H9 (cell line): Measurements from ENCODE around the gene C13orf46. TPM values are rescaled to one million over a fixed set of nuclear protein-coding genes. Genes with fewer than 3 reads are reported as not detected.

ENCODE experiments used
- DNase-seq: peaks from one replicate; pipeline ENCODE4 v3.0.0-alpha.2; 2017
- H2AFZ ChIP-seq: one replicate; pipeline ENCODE4 v1.6.1; 2013; ENCODE audit warnings: mild to moderate bottlenecking, low read length, control low read depth, moderate library complexity
- H2AK5ac ChIP-seq: 2 replicates; pipeline ENCODE4 v1.6.1; 2013; ENCODE audit warnings: low read length, control low read depth, mixed read lengths; ENCODE audit not compliant: insufficient read length
- H2BK120ac ChIP-seq: one replicate; pipeline ENCODE4 v1.6.1; 2013; ENCODE audit warnings: low read depth, mild to moderate bottlenecking, low read length, control low read depth, inconsistent platforms; ENCODE audit not compliant: poor library complexity, severe bottlenecking
- H2BK12ac ChIP-seq: 2 replicates; pipeline ENCODE4 v1.6.1; 2013; ENCODE audit warnings: low read length, control low read depth, mixed read lengths, low read depth; ENCODE audit not compliant: insufficient read length
- H2BK15ac ChIP-seq: 2 replicates; pipeline ENCODE4 v1.6.1; 2013; ENCODE audit warnings: low read depth, low read length, control low read depth
- H2BK20ac ChIP-seq: one replicate; pipeline ENCODE4 v1.6.1; 2013; ENCODE audit warnings: low read depth, mild to moderate bottlenecking, low read length, control low read depth, inconsistent platforms; ENCODE audit not compliant: poor library complexity, severe bottlenecking
- H2BK5ac ChIP-seq: 2 replicates; pipeline ENCODE4 v1.6.1; 2013; ENCODE audit warnings: low read length, control low read depth, mixed read lengths; ENCODE audit not compliant: insufficient read length
- H3K14ac ChIP-seq: 2 replicates; pipeline ENCODE4 v1.6.1; 2013; ENCODE audit warnings: low read length, control low read depth; ENCODE audit not compliant: insufficient read depth
- H3K18ac ChIP-seq: 2 replicates; pipeline ENCODE4 v1.6.1; 2013; ENCODE audit warnings: low read depth, mild to moderate bottlenecking, mixed read lengths, low read length, control low read depth; ENCODE audit not compliant: insufficient read length
- H3K23ac ChIP-seq: 2 replicates; pipeline ENCODE4 v1.6.1; 2013; ENCODE audit warnings: low read length, control low read depth, mixed read lengths, low read depth; ENCODE audit not compliant: insufficient read length
- H3K23me2 ChIP-seq: 2 replicates; pipeline ENCODE4 v1.6.1; 2013; ENCODE audit warnings: low read depth, mild to moderate bottlenecking, mixed read lengths, low read length, control low read depth; ENCODE audit not compliant: insufficient read length, poor library complexity, severe bottlenecking
- H3K27ac ChIP-seq: 2 replicates; pipeline ENCODE4 v1.5.1; 2013; ENCODE audit warnings: low read length, control low read depth, mixed read lengths, low read depth; ENCODE audit not compliant: insufficient read length
- H3K27me3 ChIP-seq: 2 replicates; pipeline ENCODE4 v1.6.1; 2013; ENCODE audit warnings: low read length, control low read depth, inconsistent platforms; ENCODE audit not compliant: insufficient read depth
- H3K4ac ChIP-seq: 2 replicates; pipeline ENCODE4 v1.6.1; 2013; ENCODE audit warnings: low read depth, mild to moderate bottlenecking, control low read depth, inconsistent platforms, low read length, moderate library complexity
- H3K4me1 ChIP-seq: 2 replicates; pipeline ENCODE4 v1.6.1; 2013; ENCODE audit warnings: low read length, control low read depth, inconsistent platforms; ENCODE audit not compliant: insufficient read depth
- H3K4me2 ChIP-seq: 2 replicates; pipeline ENCODE4 v1.6.1; 2013; ENCODE audit warnings: low read length, control low read depth, mixed read lengths; ENCODE audit not compliant: insufficient read length, insufficient read depth
- H3K56ac ChIP-seq: 2 replicates; pipeline ENCODE4 v1.6.1; 2013; ENCODE audit warnings: low read depth, mild to moderate bottlenecking, mixed read lengths, low read length, control low read depth; ENCODE audit not compliant: insufficient read length
- H3K79me1 ChIP-seq: 2 replicates; pipeline ENCODE4 v1.6.1; 2013; ENCODE audit warnings: low read depth, mild to moderate bottlenecking, moderate library complexity, low read length, control low read depth, inconsistent platforms; ENCODE audit not compliant: insufficient read depth, poor library complexity, severe bottlenecking
- H3K79me2 ChIP-seq: 2 replicates; pipeline ENCODE4 v1.6.1; 2013; ENCODE audit warnings: low read length, control low read depth, inconsistent platforms; ENCODE audit not compliant: insufficient read depth
- H3K9ac ChIP-seq: 2 replicates; pipeline ENCODE4 v1.6.1; 2013; ENCODE audit warnings: low read length, control low read depth, mixed read lengths; ENCODE audit not compliant: insufficient read length; ENCODE audit errors: extremely low read depth
- H3K9me3 ChIP-seq: one replicate; pipeline ENCODE4 v1.6.1; 2013; ENCODE audit warnings: low read depth, low read length, inconsistent platforms; ENCODE audit not compliant: control insufficient read depth
- H3T11ph ChIP-seq: one replicate; pipeline ENCODE4 v1.6.1; 2013; ENCODE audit warnings: mild to moderate bottlenecking, low read length, control low read depth, inconsistent platforms
- H4K20me1 ChIP-seq: one replicate; pipeline ENCODE4 v1.6.1; 2013; ENCODE audit not compliant: control insufficient read depth, insufficient read length, insufficient read depth
- H4K5ac ChIP-seq: 2 replicates; pipeline ENCODE4 v1.6.1; 2013; ENCODE audit warnings: low read depth, mild to moderate bottlenecking, mixed read lengths, low read length, control low read depth; ENCODE audit not compliant: insufficient read length
- H4K8ac ChIP-seq: replicated peaks from 2 replicates; pipeline ENCODE4 v1.6.1; 2013; ENCODE audit warnings: low read length, control low read depth, mixed read lengths, low read depth; ENCODE audit not compliant: insufficient read length
- H4K91ac ChIP-seq: 2 replicates; pipeline ENCODE4 v1.6.1; 2013; ENCODE audit warnings: low read depth, mild to moderate bottlenecking, moderate library complexity, mixed read lengths, low read length, control low read depth; ENCODE audit not compliant: insufficient read length
- H3K27ac Mint-ChIP-seq, 3 experiments: 2 replicates in 2 of 3; 3 replicates in 1 of 3; pipeline ENCODE4 v1.8.0; 2020 to 2021; ENCODE audit warnings: mixed read lengths in 3 of 3, mild to moderate bottlenecking in 1 of 3, moderate library complexity in 1 of 3
- H3K27me3 Mint-ChIP-seq: 2 replicates; pipeline ENCODE4 v1.8.0; 2021; ENCODE audit warnings: low read depth, mild to moderate bottlenecking, moderate library complexity, mixed read lengths
- H3K36me3 Mint-ChIP-seq, 3 experiments: 2 replicates in 2 of 3; 3 replicates in 1 of 3; pipeline ENCODE4 v1.8.0; 2020 to 2021; ENCODE audit warnings: low read depth in 3 of 3, mixed read lengths in 3 of 3; ENCODE audit not compliant: insufficient read depth in 1 of 3
- H3K4me1 Mint-ChIP-seq, 2 experiments: 2 replicates each; pipeline ENCODE4 v1.8.0; 2020; ENCODE audit warnings: mixed read lengths in 2 of 2
- H3K4me3 Mint-ChIP-seq, 2 experiments: 2 replicates in 1 of 2; 3 replicates in 1 of 2; pipeline ENCODE4 v1.8.0; 2020 to 2021; ENCODE audit warnings: mild to moderate bottlenecking in 2 of 2, mixed read lengths in 2 of 2, moderate library complexity in 1 of 2
- H3K9me3 Mint-ChIP-seq, 2 experiments: 2 replicates in 1 of 2; 3 replicates in 1 of 2; pipeline ENCODE4 v1.8.0; 2020; ENCODE audit warnings: mild to moderate bottlenecking in 2 of 2, mixed read lengths in 2 of 2, moderate library complexity in 1 of 2
- CTCF ChIP-seq: fragments of 200-600 bp; sonication (generic); conservative IDR thresholded peaks from 3 replicates; pipeline ENCODE4 v1.8.0; 2021; ENCODE audit warnings: antibody characterized with exemption, mild to moderate bottlenecking
- WGBS: extraction: QIAGEN DNeasy Blood & Tissue Kit; methylation state at CpG from one replicate; pipeline ENCODE4 v1.1.7; 2013; ENCODE audit warnings: missing lambda C conversion rate, low lambda C conversion rate, mixed read lengths; ENCODE audit not compliant: insufficient read length; ENCODE audit errors: extremely low coverage; 5-methylcytosine and 5-hydroxymethylcytosine counted together
- total RNA-seq: library from RNA; stranded (reverse); gene quantifications from 2 replicates; pipeline ENCODE4 v1.2.1, GENCODE V29; 2021

C13orf46 gene
- total RNA-seq, 1 experiment from 2014 or later = 0.55 TPM

GRCh38 chr13:113924184-113924901 lies 49.5 kb downstream of the C13orf46 start:
- Histone ChIP-seq H3K27ac (no peak overlapping the region), H2BK120ac (no peak overlapping the region), H2BK15ac (no peak overlapping the region), H3K27me3 (no peaks in the 10 kb centered on the region), H2BK5ac (no peak overlapping the region), H3K9me3 (no peaks in the 10 kb centered on the region), H4K5ac (no peak overlapping the region), H2AK5ac (no peak overlapping the region), H3K4me2 (no peak overlapping the region), H3T11ph (no peak overlapping the region), H3K79me2 (no peaks in the 10 kb centered on the region), H2BK20ac (no peak overlapping the region), H3K18ac (no peak overlapping the region), H4K20me1 (no peaks in the 10 kb centered on the region), H3K14ac (no peak overlapping the region), H2AFZ (no peak overlapping the region), H4K91ac (no peak overlapping the region), H3K4me1 (no peaks in the 10 kb centered on the region), H3K79me1 (no peaks in the 10 kb centered on the region), H3K56ac (no peak overlapping the region), H3K4ac (no peak overlapping the region), H2BK12ac (no peak overlapping the region), H3K9ac (no peak overlapping the region), H3K23me2 (no peaks in the 10 kb centered on the region), H4K8ac (no peak overlapping the region), H3K23ac (no peak overlapping the region)
- Mint-ChIP-seq H3K9me3 (peaks cover 20 to 23% of the 10 kb centered on the region in 2 experiments), H3K27ac (no peak overlapping the region), H3K27me3 (peaks cover 16% of the 10 kb centered on the region), H3K36me3 (peaks cover 3 to 21% (median 4%) of the 10 kb centered on the region in 3 experiments; a peak in 5 of 7 replicates), H3K4me3 (no peak overlapping the region), H3K4me1 (peaks cover 11 to 13% of the 10 kb centered on the region in 2 experiments)
- TF ChIP-seq CTCF = no peak
- no peak for DNase-seq
- WGBS = no CpG with 5 or more reads among the region's 7 CpGs
